ENCODE measurements around the gene CYBRD1. TPM values are rescaled to one million over a fixed set of nuclear protein-coding genes. Genes with fewer than 3 reads are reported as not detected.

Gene CYBRD1
- total and polyA plus RNA-seq, 10 of the 15 experiments (the other 5 are each of a cell fraction or from before 2014, with no cell fraction given) = 10.8 to 51.9 (median 29.6) TPM

- no peak for ATAC-seq
- ChIA-PET SMC1A (ENCODE audit: uncharacterized antibody, unreplicated experiment) (interaction anchor here (0.6 to 1.5 kb wide), 2 partner anchors 40 to 452 kb away, joined by 3 read pairs; no protein-coding TSS in a partner anchor), CTCF (no interaction called here), POLR2A (no interaction called here), RAD21 (ENCODE audit: unreplicated experiment) (no interaction called here)
- no peaks in the 10 kb centered on the region for H3K36me3 ChIP-seq (ENCODE audit: control insufficient read depth in 2 of 2, insufficient read depth in 2 of 2, low read length in 1 of 2)
- H3K27ac ChIP-seq (ENCODE audit: control insufficient read depth, insufficient read depth) = no peak overlapping the region
- H2AFZ ChIP-seq (ENCODE audit: control insufficient read depth, low read depth, low read length) = no peak overlapping the region
- no TSS peak for BruUV-seq (replicated peaks)
- H4K20me1 ChIP-seq (ENCODE audit: control insufficient read depth, insufficient read depth) = no peaks in the 10 kb centered on the region
- H3K9ac ChIP-seq (ENCODE audit: control insufficient read depth, insufficient read depth, low read length) = no peak overlapping the region
- no peak for DNase-seq (ENCODE audit: low read depth, low spot score)
- WGBS (ENCODE audit: insufficient coverage, insufficient replicate concordance, low lambda C conversion rate, missing lambda C conversion rate) = 100% methylated on average over 2 of the region's 2 CpGs
- no peaks in the 10 kb centered on the region for H3K79me2 ChIP-seq (ENCODE audit: control insufficient read depth, insufficient read depth, low read length)
- no peak for TF ChIP-seq CHD1 (IDR thresholded peaks at IDR 0.05; ENCODE audit: low read depth, low read length)
- TF ChIP-seq ASH2L (IDR thresholded peaks at IDR 0.05; ENCODE audit: borderline replicate concordance, low read depth) = no peak
- TF ChIP-seq BMI1 (IDR thresholded peaks at IDR 0.05; ENCODE audit: borderline replicate concordance) = no peak
- no peak for TF ChIP-seq DPF2 (IDR thresholded peaks at IDR 0.05)
- no peak for TF ChIP-seq SP1 (IDR thresholded peaks at IDR 0.05; ENCODE audit: low read depth, low read length)
- FAIRE-seq = no peak
- no peak overlapping the region for H3K4me2 ChIP-seq (ENCODE audit: control insufficient read depth, insufficient read depth)
- no peak overlapping the region for H3K4me3 ChIP-seq
- no peaks in the 10 kb centered on the region for H3K4me1 ChIP-seq (ENCODE audit: control insufficient read depth, insufficient read depth, low read length)
- intact Hi-C loops (cut with micrococcal nuclease; ENCODE audit: unreplicated experiment) (no loop called here), in situ Hi-C loops (cut with MboI) (no loop called here)
- peaks cover 6% of the 10 kb centered on the region; the same call in 2 of the 3 replicates for H3K9me3 ChIP-seq (replicated peaks; ENCODE audit: control insufficient read depth, insufficient read depth, low read length)
- H3K27me3 ChIP-seq (replicated peaks in 1 of 2; ENCODE audit: control insufficient read depth in 2 of 2, insufficient read depth in 2 of 2, low read length in 1 of 2) = no peaks in the 10 kb centered on the region
These were observed 31.7 kb upstream of the CYBRD1 start for GRCh38 chr2:171490577-171490976.

- Histone ChIP-seq H3K36me3 (ENCODE audit: control insufficient read depth in 2 of 2, insufficient read depth in 2 of 2, low read length in 1 of 2) (no peaks in the 10 kb centered on the region), H4K20me1 (ENCODE audit: control insufficient read depth, insufficient read depth) (no peaks in the 10 kb centered on the region), H3K4me1 (ENCODE audit: control insufficient read depth, insufficient read depth, low read length) (no peaks in the 10 kb centered on the region), H3K27ac (ENCODE audit: control insufficient read depth, insufficient read depth) (no peak overlapping the region), H3K4me3 (no peak overlapping the region), H3K9ac (ENCODE audit: control insufficient read depth, insufficient read depth, low read length) (no peak overlapping the region), H3K79me2 (ENCODE audit: control insufficient read depth, insufficient read depth, low read length) (no peaks in the 10 kb centered on the region), H3K9me3 (replicated peaks; ENCODE audit: control insufficient read depth, insufficient read depth, low read length) (peaks cover 6% of the 10 kb centered on the region; the same call in 2 of the 3 replicates), H2AFZ (ENCODE audit: control insufficient read depth, low read depth, low read length) (no peak overlapping the region), H3K27me3 (replicated peaks in 1 of 2; ENCODE audit: control insufficient read depth in 2 of 2, insufficient read depth in 2 of 2, low read length in 1 of 2) (no peaks in the 10 kb centered on the region), H3K4me2 (ENCODE audit: control insufficient read depth, insufficient read depth) (no peak overlapping the region)
- BruUV-seq (replicated peaks) = no TSS peak
- RAD21 ChIA-PET (ENCODE audit: unreplicated experiment) = no interaction called here
- DNase-seq (ENCODE audit: low read depth, low spot score) = no peak
- SMC1A ChIA-PET (ENCODE audit: uncharacterized antibody, unreplicated experiment) = interaction anchor here (0.6 to 1.5 kb wide), 2 partner anchors 40 to 453 kb away, joined by 3 read pairs; no protein-coding TSS in a partner anchor
- intact Hi-C loops (cut with micrococcal nuclease; ENCODE audit: unreplicated experiment) = no loop called here
- FAIRE-seq = no peak
- ATAC-seq = no peak
- TF ChIP-seq NBN (IDR thresholded peaks at IDR 0.05) (no peak), E4F1 (IDR thresholded peaks at IDR 0.05; ENCODE audit: borderline replicate concordance, partially characterized antibody) (no peak), ESRRA (IDR thresholded peaks at IDR 0.05; ENCODE audit: low read length) (no peak)
- CTCF ChIA-PET = no interaction called here
- in situ Hi-C loops (cut with MboI) = no loop called here
- POLR2A ChIA-PET = no interaction called here
- WGBS (ENCODE audit: insufficient coverage, insufficient replicate concordance, low lambda C conversion rate, missing lambda C conversion rate) = 81% methylated on average over 3 of the region's 3 CpGs
These were observed 31.0 kb upstream of the CYBRD1 start for GRCh38 chr2:171491292-171491691.
